Peyer's patch (tissue), 4 donors: ENCODE measurements around the gene TMEM141.

Source experiments
- CTCF ChIP-seq, 6 experiments: fragments of 450-650 bp in 4 of 6; fragments of 200-600 bp in 2 of 6; sonication (generic) in 1 of 6; IDR thresholded peaks; one replicate each; pipeline ENCODE4 v1.5.1; 2017 to 2019; ENCODE audit warnings: antibody characterized with exemption in 6 of 6, mild to moderate bottlenecking in 3 of 6, moderate library complexity in 1 of 6
- POLR2A ChIP-seq, 2 donors: fragments of 450-650 bp; IDR thresholded peaks; one replicate each; pipeline ENCODE4 v1.5.1; 2017; ENCODE audit warnings: antibody characterized with exemption in 2 of 2, mild to moderate bottlenecking in 2 of 2, moderate library complexity in 2 of 2

GRCh38 chr9:136831002-136831719, 40.0 kb downstream of the TMEM141 start:
- TF ChIP-seq POLR2A (IDR thresholded peaks at IDR 0.05): no peak
- no peak for TF ChIP-seq CTCF (IDR thresholded peaks at IDR 0.05)
